HG03558 (cell line): ENCODE measurements around the gene MYO16.

ENCODE experiments used
- ATAC-seq: cut with Tn5 transposase; IDR thresholded peaks from one replicate; pipeline ENCODE4 v1.9.1; 2021; ENCODE audit warnings: moderate number of reproducible peaks; ENCODE audit not compliant: unreplicated experiment; ENCODE audit errors: extremely low read depth

The MYO16 gene

DNA sequence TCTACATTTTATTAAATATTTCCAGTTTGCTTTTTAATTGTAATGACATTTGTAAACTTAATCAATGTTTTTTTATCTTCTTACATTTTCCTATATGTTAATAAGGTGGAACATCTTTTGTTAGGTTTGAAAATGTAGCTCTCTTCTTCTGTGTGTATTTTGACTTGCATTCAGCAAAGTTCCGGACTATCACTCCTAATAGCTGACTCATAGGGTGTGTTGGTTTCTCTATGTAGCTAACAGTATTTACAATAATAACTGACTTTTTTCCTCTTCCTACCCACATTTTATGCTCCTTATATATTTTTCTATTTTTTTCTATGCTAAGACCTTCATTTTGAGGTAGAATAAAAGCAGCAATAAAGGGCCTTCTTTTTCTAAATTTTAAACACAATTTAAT lies 28.1 kb downstream of the MYO16 start:
- no peak for ATAC-seq

DNA sequence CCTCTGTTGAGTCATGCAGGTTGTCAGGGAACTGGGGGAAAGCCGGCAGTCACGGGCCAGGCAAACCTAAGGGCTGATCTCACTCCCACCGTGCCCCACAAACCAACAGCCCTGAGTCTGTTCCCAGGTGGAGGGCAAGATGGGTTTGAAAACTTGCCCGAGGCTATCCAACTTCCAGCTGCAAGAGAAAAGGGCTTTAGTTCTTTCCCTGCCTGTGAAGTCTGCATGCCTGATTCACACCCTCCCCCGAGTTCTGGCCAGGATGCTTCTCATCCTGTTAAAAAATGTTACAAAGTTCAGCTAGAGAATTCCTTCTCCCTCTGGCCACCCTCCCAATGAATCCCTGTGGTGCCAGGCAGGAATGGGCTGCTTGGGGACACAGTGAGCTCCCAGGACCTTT lies 33.1 kb downstream of the MYO16 start:
- ATAC-seq, result no peak

DNA sequence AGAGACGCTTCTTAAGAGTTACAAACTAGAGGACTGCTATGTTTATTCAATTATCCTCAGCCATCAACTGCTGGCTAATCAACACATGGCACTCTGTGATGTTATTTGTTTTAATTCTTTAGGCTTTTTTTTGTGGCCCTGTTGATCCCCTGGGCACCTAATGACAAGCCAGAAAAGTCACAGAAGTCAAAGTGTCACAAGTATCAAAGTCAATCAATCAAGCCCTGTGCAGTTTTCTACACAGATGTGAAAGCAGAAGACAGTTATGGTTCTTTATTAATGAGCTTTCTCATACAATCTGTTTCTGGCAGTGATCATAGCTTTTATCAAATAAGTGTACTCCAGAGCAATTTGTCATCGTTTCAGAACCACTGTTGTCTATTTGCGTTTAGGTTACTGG lies 34.3 kb downstream of the MYO16 start:
- no peak for ATAC-seq

DNA sequence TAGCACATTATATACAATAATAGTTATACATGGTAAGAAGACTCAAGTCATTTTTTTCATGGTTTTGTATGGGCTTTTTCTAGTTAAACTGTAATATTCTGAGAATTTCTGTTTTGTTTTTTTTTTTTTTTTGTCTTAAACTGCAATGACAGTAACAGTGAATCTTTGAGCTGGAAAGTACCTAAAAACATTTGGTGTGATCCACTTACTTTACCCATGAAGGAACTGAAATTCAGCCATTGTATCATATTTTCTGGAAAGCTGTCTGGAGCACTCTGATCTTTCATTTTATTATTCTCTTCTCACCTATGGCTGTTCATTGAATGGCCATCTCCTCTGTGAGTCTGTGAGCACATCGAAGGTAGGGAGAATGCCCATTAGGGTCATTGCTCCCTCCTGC lies 37.8 kb downstream of the MYO16 start:
- ATAC-seq, result no peak

DNA sequence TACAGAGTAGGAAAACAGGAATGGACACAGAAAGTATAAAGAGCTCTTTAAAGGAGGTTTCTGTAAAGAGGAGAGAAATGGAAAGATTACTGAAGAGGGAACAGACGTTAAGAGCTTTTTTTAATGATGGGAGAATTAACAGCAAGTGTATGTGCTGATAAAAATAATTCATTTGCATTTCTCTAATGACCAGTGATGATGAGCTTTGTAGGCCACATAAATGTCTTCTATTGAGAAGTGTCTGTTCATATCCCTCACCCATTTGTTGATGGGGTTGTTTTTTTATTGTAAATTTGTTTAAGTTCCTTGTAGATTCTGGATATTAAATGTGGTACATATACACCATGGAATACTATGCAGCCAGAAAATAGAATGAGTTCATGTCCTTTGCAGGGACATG lies 40.0 kb downstream of the MYO16 start:
- no peak for ATAC-seq

DNA sequence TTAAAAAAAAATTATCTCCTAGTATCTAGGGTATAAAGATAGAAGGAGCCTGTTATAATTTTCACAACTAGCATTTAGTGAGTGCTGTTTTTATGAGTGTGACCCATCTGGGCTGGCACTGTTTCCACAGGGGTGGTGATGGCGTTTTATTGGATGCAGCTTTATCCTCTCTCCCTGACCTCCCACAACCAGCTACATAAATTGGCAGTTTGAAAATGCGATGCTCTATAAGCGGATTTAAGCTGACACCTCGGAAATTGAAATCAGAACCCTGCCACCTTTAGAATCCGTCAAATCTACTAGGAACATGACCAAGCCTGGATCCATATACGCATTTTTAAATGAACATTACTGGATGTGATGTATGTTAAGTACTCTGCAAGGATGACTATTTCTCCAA lies 44.9 kb downstream of the MYO16 start:
- ATAC-seq, result no peak

DNA sequence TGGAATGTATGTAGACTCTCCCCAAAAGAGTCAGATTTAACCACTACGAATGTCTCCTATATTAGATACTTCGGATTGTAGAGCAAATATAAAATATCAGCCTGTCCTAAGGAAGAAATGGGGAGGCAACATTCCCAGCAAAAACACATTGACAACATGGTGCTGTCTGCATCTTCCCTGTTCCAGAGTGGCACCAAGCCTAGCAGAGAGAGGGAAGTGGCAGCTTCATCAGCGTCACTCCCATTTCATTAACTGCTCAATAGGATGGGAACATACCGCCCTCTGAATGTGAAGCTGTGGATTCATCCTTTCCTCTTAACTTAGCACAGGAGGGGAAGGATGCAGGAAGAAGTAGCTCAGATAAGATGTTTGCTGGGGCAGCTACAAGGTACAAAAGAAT lies 45.4 kb downstream of the MYO16 start:
- no peak for ATAC-seq

DNA sequence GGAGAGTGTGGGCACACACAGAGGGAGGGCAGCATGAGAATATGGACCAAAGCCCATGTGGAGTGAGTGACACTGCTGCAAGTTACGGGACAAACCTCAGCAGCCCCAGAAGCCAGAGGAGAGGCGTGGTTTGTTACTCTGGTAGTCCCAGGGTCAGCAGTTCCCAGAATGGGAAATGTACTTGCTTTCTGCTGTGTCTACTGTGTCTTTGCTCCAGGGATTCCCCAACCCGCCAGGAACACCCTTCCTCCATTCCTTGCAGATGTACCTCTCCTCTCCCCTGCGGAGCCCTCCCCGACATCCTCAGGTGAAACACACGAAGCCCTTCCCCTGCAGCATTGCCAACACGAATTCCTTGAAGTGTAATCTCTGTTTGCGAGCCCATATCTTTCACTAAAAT lies 47.2 kb downstream of the MYO16 start:
- no peak for ATAC-seq

DNA sequence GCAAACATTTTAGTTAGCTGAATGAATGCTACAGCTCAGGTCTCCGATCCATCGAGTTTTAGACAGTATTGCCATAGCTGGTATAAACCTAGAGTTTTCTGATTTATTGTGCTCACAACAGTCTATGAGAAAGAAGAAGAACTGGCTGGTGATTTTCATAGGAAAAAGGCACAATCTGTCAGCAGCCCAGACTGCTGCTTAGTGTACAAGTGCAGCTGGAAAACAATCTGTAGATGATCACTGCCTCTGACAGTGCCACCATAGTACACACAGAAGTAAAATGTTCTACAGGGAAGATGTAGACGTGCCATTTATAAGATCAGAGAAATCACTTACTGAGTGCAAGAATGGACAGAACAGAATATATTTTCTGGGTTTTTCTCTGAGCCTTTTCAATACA lies 48.4 kb downstream of the MYO16 start:
- no peak for ATAC-seq

DNA sequence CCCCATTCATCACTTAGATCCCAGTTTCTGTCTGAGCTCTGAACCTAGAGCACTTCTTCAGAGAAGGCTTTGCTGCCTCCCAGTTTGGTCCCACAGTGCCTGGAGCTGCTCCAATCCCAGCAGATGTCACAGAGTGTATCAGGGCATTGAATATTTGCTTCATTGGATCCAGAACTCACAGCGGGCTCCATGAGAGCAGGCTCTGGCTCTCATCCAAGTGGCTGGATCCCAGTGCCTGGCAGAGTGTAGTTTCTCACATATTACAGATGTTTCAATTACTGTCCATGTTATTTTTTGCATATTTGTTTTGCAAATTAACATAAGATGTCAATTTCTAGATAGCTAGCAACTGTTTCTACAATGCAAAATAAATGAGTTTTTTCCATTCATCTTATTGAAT lies 50.6 kb downstream of the MYO16 start:
- ATAC-seq, result no peak

DNA sequence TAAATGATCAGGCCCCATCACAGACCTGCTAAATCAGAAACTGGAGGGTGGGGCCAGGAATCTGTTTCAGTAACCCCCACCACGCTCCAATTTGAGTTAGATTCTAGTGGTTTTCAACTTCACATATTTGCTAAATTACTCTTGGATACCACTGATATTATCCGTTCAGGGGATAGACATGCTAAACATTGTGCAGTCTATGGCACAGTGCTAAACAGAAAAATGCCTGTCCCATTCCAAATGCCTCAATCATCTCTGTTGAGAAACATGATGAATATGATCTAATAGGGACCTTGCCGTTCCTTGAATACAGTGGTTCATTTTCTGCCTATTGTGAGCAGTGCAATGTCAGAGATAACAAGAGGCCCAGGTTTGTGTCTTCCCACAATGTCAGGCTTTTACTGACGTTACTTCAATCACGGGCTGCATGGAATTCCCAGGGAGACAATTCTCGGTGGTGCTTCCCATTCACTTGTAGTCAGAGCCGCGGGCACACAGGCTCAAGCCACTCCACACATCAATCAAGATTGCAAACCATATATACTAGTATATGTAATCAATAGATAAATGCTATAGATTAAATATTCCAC lies 52.7 kb downstream of the MYO16 start:
- ATAC-seq, result no peak

DNA sequence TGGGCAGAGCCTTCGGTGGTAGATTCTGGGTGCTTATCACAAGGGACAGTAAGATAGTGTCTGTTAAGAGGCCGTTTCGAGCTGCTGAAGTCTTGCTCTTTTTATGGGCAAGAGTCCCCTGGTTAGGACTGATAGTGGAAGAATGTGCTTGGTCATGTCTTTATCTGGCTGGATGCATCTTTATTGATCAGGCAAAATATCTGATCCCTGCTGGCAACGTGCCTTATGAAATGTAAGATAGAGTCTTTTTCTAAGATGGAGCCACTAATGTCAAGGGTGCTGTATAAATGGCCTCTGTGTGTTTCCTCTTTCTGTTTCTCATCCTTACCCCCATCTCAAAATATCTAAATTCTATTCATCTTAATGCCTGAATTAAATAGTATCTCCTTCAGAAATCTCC lies 53.3 kb downstream of the MYO16 start:
- no peak for ATAC-seq

DNA sequence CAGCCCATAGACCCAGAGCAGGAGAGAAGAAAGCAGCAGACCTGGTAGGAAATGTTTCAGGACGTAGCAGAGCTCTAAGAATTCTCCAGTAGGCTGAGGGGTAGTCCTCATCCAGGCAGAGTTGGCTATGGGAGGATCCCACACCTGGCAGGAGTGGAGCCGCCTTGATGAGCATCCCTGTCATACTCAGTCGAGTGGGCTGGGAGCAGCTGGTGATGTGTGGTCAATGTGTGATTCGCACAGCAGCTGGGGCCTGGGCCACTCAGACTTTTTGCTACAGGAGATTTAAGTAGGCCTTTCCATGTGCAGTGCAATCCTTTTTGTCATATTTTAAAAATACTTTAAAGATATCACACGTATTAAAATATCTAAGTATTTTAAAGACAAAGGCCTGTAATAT lies 56.6 kb downstream of the MYO16 start:
- no peak for ATAC-seq

DNA sequence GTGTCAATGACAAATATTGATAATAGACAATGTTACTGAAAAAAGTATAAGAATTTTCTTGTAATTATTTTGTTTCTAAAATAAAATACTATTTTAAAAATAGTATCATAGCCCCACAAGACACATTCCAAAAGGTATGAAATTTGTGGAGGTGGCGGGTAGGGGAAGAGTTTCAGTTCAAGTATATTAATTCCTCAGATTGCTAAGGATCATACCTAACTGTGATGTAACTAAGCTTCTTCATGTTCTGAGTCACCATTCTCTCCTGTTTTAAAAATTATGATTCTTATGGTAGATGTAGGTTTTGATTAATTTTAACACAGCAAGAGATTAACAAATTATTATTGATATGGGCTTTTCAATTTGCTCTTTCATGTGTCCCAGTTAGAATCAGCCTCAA lies 61.3 kb downstream of the MYO16 start:
- ATAC-seq, result no peak

DNA sequence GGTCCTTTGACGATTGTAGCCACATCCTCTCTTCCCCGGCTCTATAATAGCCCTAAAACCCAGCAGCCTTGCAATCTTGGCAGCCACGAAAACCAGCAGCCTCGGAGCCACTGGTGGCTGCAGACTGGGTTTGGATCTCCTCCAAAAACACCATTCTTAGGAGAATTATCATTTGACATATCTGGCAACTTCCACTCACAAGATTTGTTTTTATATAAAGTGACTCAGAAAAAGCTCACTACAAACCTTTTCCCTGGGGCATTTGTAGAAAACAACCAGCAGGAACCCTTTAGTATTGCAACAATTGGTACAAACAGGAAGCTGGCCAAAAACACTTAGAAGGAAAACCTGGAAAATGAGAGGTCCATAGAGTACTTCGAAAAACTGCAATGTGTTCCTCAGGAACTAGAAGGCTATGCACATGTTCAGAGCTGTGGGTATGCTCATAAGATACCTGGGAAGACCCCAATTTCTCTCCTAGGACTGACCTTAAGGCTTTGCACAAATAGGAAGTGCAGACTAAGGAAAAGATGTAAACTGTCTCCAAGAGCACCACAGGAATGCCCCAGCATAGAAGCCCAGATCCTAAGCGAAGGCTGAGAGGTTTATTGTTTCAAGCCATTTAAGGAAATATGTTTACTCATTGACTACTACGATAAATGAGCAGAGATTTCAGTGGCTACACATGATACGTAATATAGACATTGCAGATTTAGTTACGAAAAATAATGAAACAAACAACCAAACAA lies 71.2 kb downstream of the MYO16 start:
- ATAC-seq, result no peak

DNA sequence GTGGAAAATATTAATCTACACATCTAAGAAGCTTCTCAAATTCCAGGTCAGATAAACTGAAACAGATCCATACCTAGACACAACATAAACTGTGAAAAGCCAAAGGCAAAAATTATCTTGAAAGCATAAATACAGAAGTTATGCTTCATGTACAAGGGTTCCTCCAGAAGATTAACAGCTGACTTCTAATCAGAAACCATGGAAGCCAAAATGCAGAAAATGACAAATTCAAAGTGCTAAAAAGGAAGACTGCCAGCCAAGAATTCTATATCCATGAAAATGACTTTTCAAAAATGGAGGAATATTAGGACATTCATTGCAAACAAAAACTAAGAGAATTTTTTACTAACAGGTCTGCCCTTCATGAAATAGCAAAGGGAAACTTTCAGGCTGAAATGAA lies 72.8 kb downstream of the MYO16 start:
- ATAC-seq, result no peak

DNA sequence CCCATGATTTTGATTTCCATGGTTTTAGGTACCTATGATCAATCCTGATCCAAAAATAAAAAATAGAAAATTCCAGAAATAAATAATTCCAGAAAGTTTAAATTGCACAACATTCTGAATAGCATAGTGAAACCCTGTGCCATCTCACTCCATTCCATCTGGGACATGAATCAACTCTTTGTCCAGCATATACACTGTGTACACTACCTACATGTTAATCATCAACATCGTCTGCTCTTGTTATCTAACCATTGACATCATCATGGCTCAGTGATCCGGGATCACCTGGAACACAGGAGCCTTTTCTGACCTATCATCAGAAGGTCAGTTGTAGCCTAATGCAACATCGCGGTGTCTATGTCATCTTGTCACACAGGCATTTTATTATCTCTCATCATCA lies 75.6 kb downstream of the MYO16 start:
- ATAC-seq, result no peak

DNA sequence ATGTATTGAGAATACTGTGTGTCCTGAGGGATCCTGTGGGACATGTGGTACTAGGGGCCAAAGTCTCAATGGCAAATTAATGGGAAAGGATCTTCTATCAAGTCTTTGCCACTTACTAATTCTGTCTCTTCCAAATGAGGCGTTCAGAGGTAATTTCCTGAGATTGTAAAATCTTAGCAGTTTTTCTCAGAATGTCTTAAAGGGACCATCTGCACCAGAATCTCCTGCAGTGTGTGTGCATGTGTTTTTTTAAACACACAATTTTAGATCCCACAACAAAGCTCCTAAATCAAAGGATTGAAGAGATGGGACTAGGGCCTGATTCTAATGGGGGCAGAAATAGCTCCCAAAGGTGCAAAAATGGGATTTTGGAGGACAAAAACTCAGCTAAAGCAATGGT lies 78.2 kb downstream of the MYO16 start:
- no peak for ATAC-seq

DNA sequence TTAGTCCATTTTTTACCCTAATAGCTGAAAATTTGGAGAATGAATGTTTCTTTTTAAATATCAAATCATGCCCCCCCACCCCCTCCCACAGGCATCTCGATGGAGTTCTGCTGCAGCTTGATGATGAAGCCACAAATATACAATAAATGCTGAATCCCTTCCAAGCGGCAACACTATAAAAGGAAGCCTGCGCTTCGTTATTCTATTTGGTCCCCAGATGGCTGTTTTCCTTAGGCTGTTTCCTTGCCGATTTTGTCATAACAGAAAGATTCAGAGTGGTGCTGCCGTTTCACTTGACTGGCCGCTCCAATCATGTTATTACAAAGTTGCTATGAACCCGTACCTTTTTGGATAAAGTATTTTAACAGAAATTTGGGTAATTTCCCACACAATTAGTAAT lies 79.5 kb downstream of the MYO16 start:
- no peak for ATAC-seq

DNA sequence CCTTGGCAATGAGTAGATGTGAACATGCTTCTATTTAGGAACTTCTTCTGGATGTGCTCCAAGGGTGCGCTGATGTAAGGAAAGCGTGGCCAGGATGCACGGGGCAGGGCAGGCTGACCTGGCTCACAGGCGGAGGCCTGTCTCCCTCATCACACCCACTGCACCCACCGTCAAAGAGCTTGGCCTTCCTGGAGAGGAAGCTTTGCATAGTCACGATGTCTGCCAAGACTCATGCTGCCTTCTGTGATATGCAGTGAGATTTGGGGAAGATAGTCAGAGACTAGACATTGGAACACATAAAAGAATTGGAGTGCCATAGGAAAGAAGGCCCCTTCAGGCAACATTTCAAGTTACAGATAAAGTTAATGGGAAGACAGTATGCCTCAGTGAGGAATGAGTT lies 82.0 kb downstream of the MYO16 start:
- no peak for ATAC-seq

DNA sequence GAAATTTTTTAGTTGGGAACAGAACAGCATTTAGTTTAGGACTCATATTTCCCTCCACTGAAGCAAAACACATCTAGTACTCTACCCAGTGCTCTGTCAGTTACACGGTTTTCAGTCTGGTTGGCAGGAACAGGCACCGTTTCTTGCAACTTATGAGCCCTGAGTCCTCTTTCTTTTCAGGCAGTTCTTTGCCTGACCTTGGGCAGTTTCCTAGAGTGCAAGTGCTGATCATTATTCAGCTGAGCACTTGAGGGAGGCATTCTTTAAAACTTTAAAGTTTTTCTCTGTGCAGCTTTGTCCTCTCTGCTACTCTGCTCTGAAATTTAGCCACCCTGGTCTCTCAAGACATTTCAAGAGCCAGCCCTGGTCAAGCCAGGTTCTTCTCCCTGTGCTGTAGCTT lies 96.1 kb downstream of the MYO16 start:
- ATAC-seq, result no peak

DNA sequence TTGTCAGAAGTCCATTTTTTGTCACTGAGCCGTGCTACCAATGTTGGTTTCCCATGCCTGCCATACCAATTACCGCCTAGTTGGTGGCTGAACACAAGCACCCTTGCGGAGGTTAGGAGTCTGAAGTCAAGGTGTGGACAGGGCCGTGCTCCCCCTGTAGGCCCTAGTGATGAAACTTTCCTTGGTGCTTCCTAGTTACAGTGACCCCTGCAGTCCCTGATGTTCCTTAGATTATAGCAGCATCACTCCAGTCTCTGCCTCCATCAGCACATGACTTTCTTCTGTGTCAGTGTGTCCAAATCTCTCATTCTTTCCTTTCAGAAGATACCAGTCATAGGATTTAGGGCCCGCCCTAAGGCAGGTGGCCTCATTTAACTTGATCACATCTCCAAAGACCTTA lies 99.0 kb downstream of the MYO16 start:
- ATAC-seq, result no peak
